IMR-90 (cell line): ENCODE data around the gene ATG9A. TPM values are rescaled to one million over a fixed set of nuclear protein-coding genes. Genes with fewer than 3 reads are reported as not detected.
A peak's percentile ranks its signal among the peaks of the same experiment; 100 is the strongest.

Experiments
- ATAC-seq: fragments of 200-7000 bp; cut with Tn5 transposase; 2 replicates; pipeline ENCODE4 v1.9.1; 2020; ENCODE audit warnings: low read depth, mild to moderate bottlenecking, moderate library complexity
- BruUV-seq: library from RNA; stranded (reverse); fragments of 400-500 nt; replicated peaks from 2 replicates; lab custom pipeline; 2021; lab: Mats Ljungman, UMichigan
- CTCF ChIA-PET: fragments of 300-600 bp; formaldehyde crosslinking; extraction: SDS; loops from one replicate; lab custom pipeline; 2021; ENCODE audit warnings: antibody characterized with exemption; lab: Yijun Ruan, JAX
- POLR2A ChIA-PET: fragments of 300-600 bp; sonication (Branson Sonifier 250); formaldehyde crosslinking; loops from one replicate; lab custom pipeline; 2022; ENCODE audit warnings: antibody characterized with exemption; ENCODE audit not compliant: unreplicated experiment; lab: Charles Lee
- DNase-seq: peaks from one replicate; pipeline ENCODE4 v3.0.0; 2013
- H2AFZ ChIP-seq: replicated peaks from 2 replicates; pipeline ENCODE3; 2013; ENCODE audit warnings: low read length, mild to moderate bottlenecking; ENCODE audit not compliant: poor library complexity
- H2AK5ac ChIP-seq: 2 replicates; pipeline ENCODE4 v1.6.1; 2013; ENCODE audit warnings: low read depth, low read length, inconsistent platforms
- H2AK9ac ChIP-seq: replicated peaks from 2 replicates; pipeline ENCODE3; 2013; ENCODE audit warnings: mild to moderate bottlenecking, low read depth, low read length, moderate library complexity; ENCODE audit not compliant: poor library complexity
- H2BK120ac ChIP-seq: 2 replicates; pipeline ENCODE4 v1.6.1; 2013; ENCODE audit warnings: low read depth, low read length, inconsistent platforms
- H2BK15ac ChIP-seq: 3 replicates; pipeline ENCODE4 v1.6.1; 2013; ENCODE audit warnings: low read depth, low read length, inconsistent platforms
- H2BK20ac ChIP-seq: 2 replicates; pipeline ENCODE4 v1.6.1; 2013; ENCODE audit warnings: low read depth, mild to moderate bottlenecking, inconsistent platforms, low read length, moderate library complexity
- H2BK5ac ChIP-seq: 2 replicates; pipeline ENCODE4 v1.6.1; 2013; ENCODE audit warnings: mild to moderate bottlenecking, low read depth, low read length, inconsistent platforms; ENCODE audit not compliant: poor library complexity, severe bottlenecking
- H3K14ac ChIP-seq: replicated peaks from 2 replicates; pipeline ENCODE4 v1.6.1; 2013; ENCODE audit warnings: low read depth, low read length, inconsistent platforms
- H3K18ac ChIP-seq: 2 replicates; pipeline ENCODE4 v1.6.1; 2013; ENCODE audit warnings: low read depth, low read length, control low read depth
- H3K23ac ChIP-seq: 2 replicates; pipeline ENCODE4 v1.6.1; 2013; ENCODE audit warnings: low read depth, low read length, inconsistent platforms
- H3K27ac ChIP-seq: 2 replicates; pipeline ENCODE4 v1.5.1; 2013; ENCODE audit warnings: mild to moderate bottlenecking, control low read depth, low read length; ENCODE audit not compliant: insufficient read depth
- H3K27me3 ChIP-seq: 2 replicates; pipeline ENCODE4 v1.6.1; 2013; ENCODE audit warnings: low read length; ENCODE audit not compliant: control insufficient read depth, insufficient read depth
- H3K36me3 ChIP-seq: 2 replicates; pipeline ENCODE4 v1.6.1; 2013; ENCODE audit warnings: low read length, mixed read lengths; ENCODE audit not compliant: control insufficient read depth, insufficient read depth
- H3K4ac ChIP-seq: 2 replicates; pipeline ENCODE4 v1.6.1; 2013; ENCODE audit warnings: low read depth, low read length, inconsistent platforms
- H3K4me1 ChIP-seq: 2 replicates; pipeline ENCODE4 v1.6.1; 2013; ENCODE audit warnings: low read length, mixed read lengths; ENCODE audit not compliant: control insufficient read depth, insufficient read depth
- H3K4me2 ChIP-seq: 2 replicates; pipeline ENCODE4 v1.6.1; 2013; ENCODE audit warnings: low read depth, mild to moderate bottlenecking, control low read depth, low read length, moderate library complexity
- H3K4me3 ChIP-seq: 2 replicates; pipeline ENCODE4 v1.5.1; 2013; ENCODE audit warnings: low read depth, mild to moderate bottlenecking, control low read depth, low read length, moderate library complexity; ENCODE audit not compliant: insufficient read depth
- H3K56ac ChIP-seq: 2 replicates; pipeline ENCODE4 v1.6.1; 2013; ENCODE audit warnings: low read length, inconsistent platforms; ENCODE audit not compliant: insufficient read depth; ENCODE audit errors: extremely low read depth
- H3K79me1 ChIP-seq, 2 experiments: 2 replicates each; pipeline ENCODE4 v1.6.1; 2013; ENCODE audit warnings: low read length in 2 of 2, inconsistent platforms in 1 of 2, low read depth in 1 of 2
- H3K9ac ChIP-seq: 2 replicates; pipeline ENCODE4 v1.6.1; 2013; ENCODE audit warnings: low read depth, low read length, control low read depth
- H3K9me1 ChIP-seq: 2 replicates; pipeline ENCODE4 v1.6.1; 2013; ENCODE audit warnings: low read length, inconsistent platforms; ENCODE audit not compliant: insufficient read depth
- H3K9me3 ChIP-seq: 2 replicates; pipeline ENCODE4 v1.6.1; 2013; ENCODE audit warnings: low read length; ENCODE audit not compliant: control insufficient read depth, insufficient read depth
- H4K20me1 ChIP-seq: 2 replicates; pipeline ENCODE4 v1.6.1; 2013; ENCODE audit warnings: low read length, inconsistent platforms; ENCODE audit not compliant: insufficient read depth
- H4K5ac ChIP-seq: 2 replicates; pipeline ENCODE4 v1.6.1; 2013; ENCODE audit warnings: mild to moderate bottlenecking, low read depth, low read length, control low read depth
- H4K8ac ChIP-seq, 2 experiments: 2 replicates each; pipeline ENCODE4 v1.6.1; 2013; ENCODE audit warnings: low read depth in 2 of 2, low read length in 2 of 2, control low read depth in 1 of 2, inconsistent platforms in 1 of 2
- H4K91ac ChIP-seq: 2 replicates; pipeline ENCODE4 v1.6.1; 2013; ENCODE audit warnings: low read depth, low read length, inconsistent platforms; ENCODE audit not compliant: insufficient read depth
- BHLHE40 ChIP-seq: fragments of 150-350 bp; IDR thresholded peaks from 2 replicates; pipeline ENCODE4 v1.6.1; 2016; ENCODE audit warnings: mild to moderate bottlenecking, low read depth, low read length
- WGBS, 2 experiments: methylation state at CpG; one replicate each; pipeline versions ENCODE4 v1.1.5 to v1.1.7; 2013; ENCODE audit warnings: missing lambda C conversion rate in 2 of 2; ENCODE audit not compliant: insufficient read length in 1 of 2; ENCODE audit errors: extremely low coverage in 2 of 2; 5-methylcytosine and 5-hydroxymethylcytosine counted together
- dilution Hi-C: fragments of 300-500 bp; cut with HindIII; formaldehyde crosslinking; loops from one replicate; pipeline ENCODE4 v1.14.3; 2018; ENCODE audit warnings: low sequenced_read_pairs; ENCODE audit not compliant: unreplicated experiment
- in situ Hi-C: fragments of 300-500 bp; cut with MboI; formaldehyde crosslinking; loops from 3 replicates; pipeline ENCODE4 v1.14.3; 2019; ENCODE audit warnings: low sequenced_read_pairs, inconsistent platforms, mixed read lengths
- intact Hi-C: fragments of 100-400 bp; cut with micrococcal nuclease; formaldehyde crosslinking; loops from 2 replicates; pipeline ENCODE4 v1.10.0; 2022
- polyA plus RNA-seq, 3 experiments: library from polyadenylated mRNA; depleted of rRNA; stranded (reverse); fragments of >200 nt; gene quantifications; 2 replicates each; pipeline ENCODE4 v1.2.3, GENCODE V29; 2012; ENCODE audit warnings: low replicate concordance in 1 of 3
- total RNA-seq: library from RNA; depleted of rRNA; stranded (reverse); fragments of >200 nt; gene quantifications from 2 replicates; pipeline ENCODE4 v1.2.3, GENCODE V29; 2012

Gene ATG9A
- total and polyA plus RNA-seq, 2 of the 4 experiments (the other 2 are of a cell fraction): 35.1 to 58.3 TPM

DNA sequence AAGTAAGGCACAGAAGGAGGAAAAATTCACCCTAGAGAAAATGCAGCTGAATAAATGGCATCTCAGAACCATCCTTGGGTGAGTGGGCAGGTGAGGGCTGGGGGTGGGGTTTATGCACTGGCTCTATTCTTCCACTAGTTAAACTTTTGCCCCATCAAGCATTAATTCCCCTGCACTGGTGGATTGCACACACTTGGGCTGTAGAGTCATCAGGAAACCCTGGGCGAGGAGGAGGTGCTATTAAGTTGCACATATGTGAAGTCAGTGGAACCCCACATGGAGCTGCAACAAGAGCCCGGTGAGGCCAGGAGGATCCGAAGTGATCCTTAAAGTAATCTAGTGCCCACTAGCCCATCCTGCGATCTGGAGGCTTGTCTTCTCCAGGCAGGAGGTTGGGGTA, 42.9 kb upstream of the ATG9A start:
- no TSS peak for BruUV-seq
- Histone ChIP-seq H3K79me1 (no peaks in the 10 kb centered on the region), H2BK15ac (no peak overlapping the region), H3K4me1 (peaks cover 10% of the 10 kb centered on the region), H3K56ac (no peak overlapping the region), H3K4ac (no peak overlapping the region), H3K23ac (no peak overlapping the region), H3K14ac (no peak overlapping the region), H3K27me3 (peaks cover 9% of the 10 kb centered on the region), H3K27ac (no peak overlapping the region), H2AFZ (no peak overlapping the region), H3K9ac (no peak overlapping the region), H4K20me1 (no peaks in the 10 kb centered on the region), H2BK120ac (no peak overlapping the region), H2BK5ac (no peak overlapping the region), H3K4me2 (no peak overlapping the region), H3K9me3 (no peaks in the 10 kb centered on the region), H2AK5ac (0 out of 2 replicates have a peak overlapping the region, but pooled peaks have one; percentile 15), H3K9me1 (peaks cover 9% of the 10 kb centered on the region), H4K5ac (no peak overlapping the region), H2AK9ac (peak overlapping the region; percentile 40), H4K91ac (no peak overlapping the region), H3K18ac (no peak overlapping the region), H2BK20ac (no peak overlapping the region), H4K8ac (no peak overlapping the region), H3K4me3 (no peak overlapping the region), H3K36me3 (no peaks in the 10 kb centered on the region)
- intact Hi-C loops (no loop called here), in situ Hi-C loops (no loop called here), dilution Hi-C loops (no loop called here)
- WGBS, 2 experiments: 100% methylated on average over 1 of the region's 4 CpGs; no CpG with 5 or more reads in 1 of the 2 experiments
- ChIA-PET POLR2A (no interaction called here), CTCF (no interaction called here)
- no peak for TF ChIP-seq BHLHE40
- DNase-seq (no peak), ATAC-seq (no peak)
